Keratinocyte (primary cell): Measurements from ENCODE around the gene TK1.

Experiments used
- EZH2 ChIP-seq: IDR thresholded peaks from one replicate; pipeline ENCODE4 v1.6.1; 2012; ENCODE audit warnings: inconsistent platforms, mild to moderate bottlenecking, low read length, moderate library complexity
- TF ChIP-seq, protein P1 (sequence below), 3 experiments: IDR thresholded peaks in 1 of 3; conservative IDR thresholded peaks in 1 of 3; optimal IDR thresholded peaks in 1 of 3; 2 replicates in 2 of 3; 3 replicates in 1 of 3; pipeline versions ENCODE3 to v1.5.1; 2011; ENCODE audit warnings: low read length in 3 of 3, mild to moderate bottlenecking in 3 of 3, moderate library complexity in 2 of 3, control low read depth in 1 of 3, inconsistent platforms in 1 of 3; ENCODE audit not compliant: insufficient read depth in 2 of 3; ENCODE audit errors: extremely low read depth in 1 of 3

DNA sequence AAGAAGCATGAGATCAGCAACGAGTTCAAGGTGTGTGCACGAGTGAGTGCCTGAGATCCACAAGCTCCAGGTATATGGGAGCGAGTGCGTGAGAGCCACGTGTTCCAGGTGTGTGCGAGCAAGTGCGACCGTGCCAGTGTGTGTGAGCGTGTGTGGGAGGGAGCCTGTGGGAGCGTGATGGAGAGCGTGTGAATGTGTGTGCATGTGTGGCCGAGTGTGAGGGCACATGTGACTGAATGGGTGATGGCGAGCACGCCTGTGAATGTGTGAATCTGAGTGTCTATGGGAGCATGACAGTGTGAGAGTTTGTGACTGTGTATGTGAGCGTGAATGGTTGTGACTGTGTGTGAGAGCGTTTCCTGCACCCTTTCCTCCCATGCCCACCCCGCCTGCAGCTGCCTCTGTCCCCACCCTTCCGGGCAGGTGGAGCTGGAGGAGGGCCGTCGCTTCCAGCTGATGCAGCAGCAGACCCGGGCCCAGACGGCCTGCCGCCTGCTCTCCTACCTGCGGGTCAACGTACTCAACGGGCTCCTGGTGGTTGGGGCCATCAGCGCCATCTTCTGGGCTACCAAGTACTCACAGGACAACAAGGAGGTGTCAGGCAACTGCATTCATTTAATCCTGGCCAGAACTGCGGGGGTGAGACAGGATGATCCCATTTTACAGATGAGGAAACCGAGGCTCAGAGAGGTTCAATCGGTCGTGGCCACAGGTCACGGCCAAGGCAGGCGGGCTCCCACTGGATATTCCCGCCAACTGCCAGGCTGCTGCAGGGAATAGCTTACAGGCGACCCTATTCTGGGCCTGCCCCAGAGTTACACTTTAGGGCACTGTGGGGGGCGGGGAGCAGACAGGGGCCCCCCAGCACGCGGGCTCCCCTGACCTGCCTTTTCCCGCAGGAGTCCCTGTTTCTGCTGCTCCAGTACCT, 52.6 kb downstream of the TK1 start:
- TF ChIP-seq, protein P1, sequence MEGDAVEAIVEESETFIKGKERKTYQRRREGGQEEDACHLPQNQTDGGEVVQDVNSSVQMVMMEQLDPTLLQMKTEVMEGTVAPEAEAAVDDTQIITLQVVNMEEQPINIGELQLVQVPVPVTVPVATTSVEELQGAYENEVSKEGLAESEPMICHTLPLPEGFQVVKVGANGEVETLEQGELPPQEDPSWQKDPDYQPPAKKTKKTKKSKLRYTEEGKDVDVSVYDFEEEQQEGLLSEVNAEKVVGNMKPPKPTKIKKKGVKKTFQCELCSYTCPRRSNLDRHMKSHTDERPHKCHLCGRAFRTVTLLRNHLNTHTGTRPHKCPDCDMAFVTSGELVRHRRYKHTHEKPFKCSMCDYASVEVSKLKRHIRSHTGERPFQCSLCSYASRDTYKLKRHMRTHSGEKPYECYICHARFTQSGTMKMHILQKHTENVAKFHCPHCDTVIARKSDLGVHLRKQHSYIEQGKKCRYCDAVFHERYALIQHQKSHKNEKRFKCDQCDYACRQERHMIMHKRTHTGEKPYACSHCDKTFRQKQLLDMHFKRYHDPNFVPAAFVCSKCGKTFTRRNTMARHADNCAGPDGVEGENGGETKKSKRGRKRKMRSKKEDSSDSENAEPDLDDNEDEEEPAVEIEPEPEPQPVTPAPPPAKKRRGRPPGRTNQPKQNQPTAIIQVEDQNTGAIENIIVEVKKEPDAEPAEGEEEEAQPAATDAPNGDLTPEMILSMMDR (optimal IDR thresholded peaks at IDR 0.05 in 1 of 3, IDR thresholded peaks at IDR 0.05 in 1 of 3, conservative IDR thresholded peaks at IDR 0.05 in 1 of 3; ENCODE audit: extremely low read depth in 1 of 3, insufficient read depth in 2 of 3, low read length in 3 of 3) = peak; percentile 55 to 81 (median 71)
- no peak for TF ChIP-seq EZH2
